IMR-90 (cell line): Measurements from ENCODE around the gene SLC25A14.

ENCODE experiments used
- CTCF ChIP-seq: conservative IDR thresholded peaks from 2 replicates; pipeline ENCODE4 v1.5.1; 2012; ENCODE audit warnings: mild to moderate bottlenecking, low read depth, low read length, improper control_type of control experiment
- POLR2A ChIP-seq: IDR thresholded peaks from 2 replicates; pipeline ENCODE4 v1.6.1; 2012; ENCODE audit warnings: mild to moderate bottlenecking, low read depth, low read length
- RFX5 ChIP-seq: IDR thresholded peaks from 2 replicates; pipeline ENCODE4 v1.8.0; 2012; ENCODE audit warnings: low read depth, mild to moderate bottlenecking, low read length, moderate library complexity
- USF2 ChIP-seq: fragments of 150-350 bp; IDR thresholded peaks from 2 replicates; pipeline ENCODE4 v1.6.1; 2017; ENCODE audit warnings: mild to moderate bottlenecking, antibody characterized with exemption, low read length, low read depth

- TF ChIP-seq POLR2A (no peak), CTCF (no peak), USF2 (no peak), RFX5 (no peak)
Observed at GRCh38 chrX:130386408-130386808, 46.7 kb downstream of the SLC25A14 start.
